ENCODE results near the gene NABP2.

Gene NABP2

DNA sequence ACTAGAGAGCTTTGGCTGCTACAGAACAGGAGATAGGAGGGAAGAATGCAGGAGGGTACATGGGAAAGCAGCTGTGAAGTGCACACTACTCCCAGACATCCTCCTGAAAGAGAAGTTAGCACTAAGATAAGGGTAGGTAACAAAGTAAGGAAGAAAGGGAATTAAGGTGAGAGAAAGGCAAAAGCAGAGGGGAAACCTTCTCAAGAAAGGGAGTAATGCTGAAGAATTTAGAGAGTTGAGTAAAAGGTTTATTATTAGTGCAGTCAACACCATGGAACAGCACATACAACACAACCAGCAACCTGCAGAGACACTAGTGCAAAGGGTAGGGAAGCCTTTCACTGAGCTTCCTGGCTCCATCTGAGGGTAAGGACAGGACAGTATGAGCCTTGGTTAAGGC is 19.9 kb upstream of the NABP2 start:
- TF ChIP-seq ZFP3 (CRISPR knock-in tag; IDR thresholded peaks at IDR 0.05) (no peak), ESRRG (CRISPR knock-in tag; IDR thresholded peaks at IDR 0.05) (no peak), ZNF8 (CRISPR knock-in tag; IDR thresholded peaks at IDR 0.05) (no peak), PPARA (CRISPR knock-in tag; IDR thresholded peaks at IDR 0.05; ENCODE audit: borderline replicate concordance) (no peak), OSR1 (CRISPR knock-in tag; IDR thresholded peaks at IDR 0.05) (no peak), ZFP30 (CRISPR knock-in tag; IDR thresholded peaks at IDR 0.05) (no peak), CSDC2 (CRISPR knock-in tag; IDR thresholded peaks at IDR 0.05) (no peak), TCF4 (CRISPR knock-in tag; IDR thresholded peaks at IDR 0.05; ENCODE audit: borderline replicate concordance) (no peak), SNAI2 (CRISPR knock-in tag; IDR thresholded peaks at IDR 0.05) (no peak), ZNF70 (CRISPR knock-in tag; IDR thresholded peaks at IDR 0.05) (no peak), ZNF565 (CRISPR knock-in tag; conservative IDR thresholded peaks at IDR 0.05; ENCODE audit: low read depth) (no peak), GLIS3 (CRISPR knock-in tag; IDR thresholded peaks at IDR 0.05) (no peak), ISL1 (CRISPR knock-in tag; IDR thresholded peaks at IDR 0.05) (no peak), ZC3H10 (CRISPR knock-in tag; IDR thresholded peaks at IDR 0.05) (no peak), ARNTL (CRISPR knock-in tag; IDR thresholded peaks at IDR 0.05; ENCODE audit: borderline replicate concordance, low read depth) (no peak)
- TF ChIP-seq, protein P1, sequence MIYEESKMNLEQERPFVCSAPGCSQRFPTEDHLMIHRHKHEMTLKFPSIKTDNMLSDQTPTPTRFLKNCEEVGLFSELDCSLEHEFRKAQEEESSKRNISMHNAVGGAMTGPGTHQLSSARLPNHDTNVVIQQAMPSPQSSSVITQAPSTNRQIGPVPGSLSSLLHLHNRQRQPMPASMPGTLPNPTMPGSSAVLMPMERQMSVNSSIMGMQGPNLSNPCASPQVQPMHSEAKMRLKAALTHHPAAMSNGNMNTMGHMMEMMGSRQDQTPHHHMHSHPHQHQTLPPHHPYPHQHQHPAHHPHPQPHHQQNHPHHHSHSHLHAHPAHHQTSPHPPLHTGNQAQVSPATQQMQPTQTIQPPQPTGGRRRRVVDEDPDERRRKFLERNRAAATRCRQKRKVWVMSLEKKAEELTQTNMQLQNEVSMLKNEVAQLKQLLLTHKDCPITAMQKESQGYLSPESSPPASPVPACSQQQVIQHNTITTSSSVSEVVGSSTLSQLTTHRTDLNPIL (CRISPR knock-in tag; IDR thresholded peaks at IDR 0.05; ENCODE audit: low read depth), result no peak
- TF ChIP-seq, protein P2, sequence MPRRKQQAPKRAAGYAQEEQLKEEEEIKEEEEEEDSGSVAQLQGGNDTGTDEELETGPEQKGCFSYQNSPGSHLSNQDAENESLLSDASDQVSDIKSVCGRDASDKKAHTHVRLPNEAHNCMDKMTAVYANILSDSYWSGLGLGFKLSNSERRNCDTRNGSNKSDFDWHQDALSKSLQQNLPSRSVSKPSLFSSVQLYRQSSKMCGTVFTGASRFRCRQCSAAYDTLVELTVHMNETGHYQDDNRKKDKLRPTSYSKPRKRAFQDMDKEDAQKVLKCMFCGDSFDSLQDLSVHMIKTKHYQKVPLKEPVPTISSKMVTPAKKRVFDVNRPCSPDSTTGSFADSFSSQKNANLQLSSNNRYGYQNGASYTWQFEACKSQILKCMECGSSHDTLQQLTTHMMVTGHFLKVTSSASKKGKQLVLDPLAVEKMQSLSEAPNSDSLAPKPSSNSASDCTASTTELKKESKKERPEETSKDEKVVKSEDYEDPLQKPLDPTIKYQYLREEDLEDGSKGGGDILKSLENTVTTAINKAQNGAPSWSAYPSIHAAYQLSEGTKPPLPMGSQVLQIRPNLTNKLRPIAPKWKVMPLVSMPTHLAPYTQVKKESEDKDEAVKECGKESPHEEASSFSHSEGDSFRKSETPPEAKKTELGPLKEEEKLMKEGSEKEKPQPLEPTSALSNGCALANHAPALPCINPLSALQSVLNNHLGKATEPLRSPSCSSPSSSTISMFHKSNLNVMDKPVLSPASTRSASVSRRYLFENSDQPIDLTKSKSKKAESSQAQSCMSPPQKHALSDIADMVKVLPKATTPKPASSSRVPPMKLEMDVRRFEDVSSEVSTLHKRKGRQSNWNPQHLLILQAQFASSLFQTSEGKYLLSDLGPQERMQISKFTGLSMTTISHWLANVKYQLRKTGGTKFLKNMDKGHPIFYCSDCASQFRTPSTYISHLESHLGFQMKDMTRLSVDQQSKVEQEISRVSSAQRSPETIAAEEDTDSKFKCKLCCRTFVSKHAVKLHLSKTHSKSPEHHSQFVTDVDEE (CRISPR knock-in tag; IDR thresholded peaks at IDR 0.05), result no peak
- TF ChIP-seq, protein P3, sequence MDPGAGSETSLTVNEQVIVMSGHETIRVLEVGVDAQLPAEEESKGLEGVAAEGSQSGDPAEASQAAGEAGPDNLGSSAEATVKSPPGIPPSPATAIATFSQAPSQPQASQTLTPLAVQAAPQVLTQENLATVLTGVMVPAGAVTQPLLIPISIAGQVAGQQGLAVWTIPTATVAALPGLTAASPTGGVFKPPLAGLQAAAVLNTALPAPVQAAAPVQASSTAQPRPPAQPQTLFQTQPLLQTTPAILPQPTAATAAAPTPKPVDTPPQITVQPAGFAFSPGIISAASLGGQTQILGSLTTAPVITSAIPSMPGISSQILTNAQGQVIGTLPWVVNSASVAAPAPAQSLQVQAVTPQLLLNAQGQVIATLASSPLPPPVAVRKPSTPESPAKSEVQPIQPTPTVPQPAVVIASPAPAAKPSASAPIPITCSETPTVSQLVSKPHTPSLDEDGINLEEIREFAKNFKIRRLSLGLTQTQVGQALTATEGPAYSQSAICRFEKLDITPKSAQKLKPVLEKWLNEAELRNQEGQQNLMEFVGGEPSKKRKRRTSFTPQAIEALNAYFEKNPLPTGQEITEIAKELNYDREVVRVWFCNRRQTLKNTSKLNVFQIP (CRISPR knock-in tag; IDR thresholded peaks at IDR 0.05; ENCODE audit: borderline replicate concordance, low read depth), result no peak
- TF ChIP-seq, protein P4, sequence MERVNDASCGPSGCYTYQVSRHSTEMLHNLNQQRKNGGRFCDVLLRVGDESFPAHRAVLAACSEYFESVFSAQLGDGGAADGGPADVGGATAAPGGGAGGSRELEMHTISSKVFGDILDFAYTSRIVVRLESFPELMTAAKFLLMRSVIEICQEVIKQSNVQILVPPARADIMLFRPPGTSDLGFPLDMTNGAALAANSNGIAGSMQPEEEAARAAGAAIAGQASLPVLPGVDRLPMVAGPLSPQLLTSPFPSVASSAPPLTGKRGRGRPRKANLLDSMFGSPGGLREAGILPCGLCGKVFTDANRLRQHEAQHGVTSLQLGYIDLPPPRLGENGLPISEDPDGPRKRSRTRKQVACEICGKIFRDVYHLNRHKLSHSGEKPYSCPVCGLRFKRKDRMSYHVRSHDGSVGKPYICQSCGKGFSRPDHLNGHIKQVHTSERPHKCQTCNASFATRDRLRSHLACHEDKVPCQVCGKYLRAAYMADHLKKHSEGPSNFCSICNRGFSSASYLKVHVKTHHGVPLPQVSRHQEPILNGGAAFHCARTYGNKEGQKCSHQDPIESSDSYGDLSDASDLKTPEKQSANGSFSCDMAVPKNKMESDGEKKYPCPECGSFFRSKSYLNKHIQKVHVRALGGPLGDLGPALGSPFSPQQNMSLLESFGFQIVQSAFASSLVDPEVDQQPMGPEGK (CRISPR knock-in tag; IDR thresholded peaks at IDR 0.05; ENCODE audit: borderline replicate concordance), result no peak
- no peak for ATAC-seq

DNA sequence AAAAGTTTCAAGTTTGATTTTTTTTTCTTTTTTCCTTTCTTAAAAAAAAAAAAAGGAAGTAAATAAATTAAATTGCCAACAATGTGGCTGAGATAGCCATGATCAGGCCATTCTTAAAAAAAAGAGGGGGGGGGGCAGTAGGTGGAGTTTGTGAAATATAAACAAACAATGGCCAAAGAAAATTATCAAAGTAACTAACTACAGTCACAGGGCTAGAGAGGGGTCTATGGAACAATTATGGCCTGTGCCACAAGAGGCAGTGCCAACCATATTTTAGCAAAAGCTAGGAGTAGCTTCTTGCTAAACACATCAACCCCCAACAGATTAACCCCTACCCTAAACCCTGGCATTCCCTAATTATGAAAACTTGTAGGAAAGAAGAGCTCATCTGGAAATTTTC is 18.7 kb upstream of the NABP2 start:
- no peak for TF ChIP-seq PPARA (CRISPR knock-in tag; IDR thresholded peaks at IDR 0.05; ENCODE audit: borderline replicate concordance)
- TF ChIP-seq TOX (CRISPR knock-in tag; IDR thresholded peaks at IDR 0.05; ENCODE audit: borderline replicate concordance), result no peak
- TF ChIP-seq, protein P4 (CRISPR knock-in tag; IDR thresholded peaks at IDR 0.05; ENCODE audit: borderline replicate concordance), result no peak
- no peak for TF ChIP-seq ESRRG (CRISPR knock-in tag; IDR thresholded peaks at IDR 0.05)
- TF ChIP-seq ZNF565 (CRISPR knock-in tag; conservative IDR thresholded peaks at IDR 0.05; ENCODE audit: low read depth), result no peak
- TF ChIP-seq ISL1 (CRISPR knock-in tag; IDR thresholded peaks at IDR 0.05), result no peak
- TF ChIP-seq ZFP3 (CRISPR knock-in tag; IDR thresholded peaks at IDR 0.05), result no peak
- TF ChIP-seq, protein P1 (CRISPR knock-in tag; IDR thresholded peaks at IDR 0.05; ENCODE audit: low read depth), result no peak
- no peak for TF ChIP-seq ZNF70 (CRISPR knock-in tag; IDR thresholded peaks at IDR 0.05)
- no peak for TF ChIP-seq GLIS3 (CRISPR knock-in tag; IDR thresholded peaks at IDR 0.05)
- no peak for TF ChIP-seq SNAI2 (CRISPR knock-in tag; IDR thresholded peaks at IDR 0.05)
- no peak for TF ChIP-seq ZC3H10 (CRISPR knock-in tag; IDR thresholded peaks at IDR 0.05)
- no peak for TF ChIP-seq CSDC2 (CRISPR knock-in tag; IDR thresholded peaks at IDR 0.05)
- no peak for TF ChIP-seq ZNF8 (CRISPR knock-in tag; IDR thresholded peaks at IDR 0.05)
- TF ChIP-seq TCF4 (CRISPR knock-in tag; IDR thresholded peaks at IDR 0.05; ENCODE audit: borderline replicate concordance), result no peak
- TF ChIP-seq RARB (CRISPR knock-in tag; IDR thresholded peaks at IDR 0.05), result no peak
- ATAC-seq, result peak; percentile 15; the same call in 1 of the 3 replicates
